Dendritic cell treated with granulocyte-macrophage colony-stimulating factor and Interleukin-4, amounts not matched to agents 40 ng/mL and 50 ng/mL, for 4 days (primary cell): Measurements from ENCODE around the gene CDKN1A.
"Not testable (repeated sequence)": the region's sequence is repeated elsewhere in the genome, so short reads cannot be mapped to it uniquely, and the experiment has no call there.

Source experiments
- H3K27ac Mint-ChIP-seq: one replicate; pipeline ENCODE4 v1.8.0; 2022; ENCODE audit warnings: mild to moderate bottlenecking, mixed read lengths
- H3K27me3 Mint-ChIP-seq: one replicate; pipeline ENCODE4 v1.8.0; 2022; ENCODE audit warnings: mild to moderate bottlenecking, mixed read lengths
- H3K36me3 Mint-ChIP-seq: one replicate; pipeline ENCODE4 v1.8.0; 2022; ENCODE audit warnings: low read depth, mixed read lengths
- H3K4me1 Mint-ChIP-seq: one replicate; pipeline ENCODE4 v1.8.0; 2022; ENCODE audit warnings: low read depth, mixed read lengths
- H3K4me3 Mint-ChIP-seq: one replicate; pipeline ENCODE4 v1.8.0; 2022; ENCODE audit warnings: mild to moderate bottlenecking, moderate library complexity, mixed read lengths
- H3K9me3 Mint-ChIP-seq: one replicate; pipeline ENCODE4 v1.8.0; 2022; ENCODE audit warnings: mixed read lengths
- intact Hi-C: fragments of 100-400 bp; cut with micrococcal nuclease; formaldehyde crosslinking; loops from one replicate; pipeline ENCODE4 v1.15.0; 2022

Gene CDKN1A

DNA sequence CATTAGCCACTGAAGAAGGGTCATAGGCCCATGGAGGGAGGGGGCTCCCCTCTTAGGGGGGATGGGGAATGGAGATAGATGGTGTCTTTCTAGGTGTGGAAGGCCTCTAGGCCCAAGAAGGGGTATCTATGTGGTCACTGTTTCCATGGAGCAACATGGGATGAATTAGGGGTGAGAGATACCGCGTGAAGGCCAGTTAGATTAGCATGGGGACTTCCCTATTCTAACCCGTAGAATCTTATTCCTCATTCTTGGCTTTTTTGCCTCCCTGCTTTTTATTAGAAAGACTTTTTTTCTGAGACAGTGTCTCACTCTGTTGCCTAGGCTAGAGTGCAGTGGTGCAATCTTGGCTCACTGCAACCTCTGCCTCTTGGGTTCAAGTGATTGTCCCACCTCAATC lies 22.3 kb downstream of the CDKN1A start:
- peak overlapping the region; percentile 47 for H3K27ac Mint-ChIP-seq

DNA sequence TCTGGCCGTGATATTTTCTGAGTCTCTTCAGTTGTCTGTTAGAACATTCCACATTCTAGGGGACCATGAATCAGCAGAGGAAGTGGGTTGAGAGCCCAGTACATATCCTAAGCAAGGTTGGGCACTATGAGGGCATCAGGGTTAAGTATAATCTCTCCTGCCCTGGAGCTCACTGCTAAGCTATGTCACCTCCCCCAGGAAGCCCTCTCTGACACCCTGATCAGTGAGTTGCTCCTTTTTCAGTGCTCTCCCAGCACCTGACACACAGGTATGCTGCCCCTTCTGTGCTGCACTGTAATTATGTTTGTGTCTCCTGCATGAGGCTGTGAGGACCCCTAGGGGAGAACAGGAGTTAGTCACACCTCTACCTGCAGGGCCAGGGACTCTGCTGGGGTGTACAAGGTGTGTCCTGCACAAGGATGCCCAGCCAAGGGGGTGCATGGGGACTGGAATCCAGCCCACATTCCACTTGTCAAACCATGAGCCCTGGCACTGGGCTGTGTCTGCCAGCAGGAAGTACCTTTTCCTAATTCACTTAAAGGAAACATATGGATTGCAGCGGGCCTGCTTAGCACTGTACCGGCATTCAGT lies 23.0 kb downstream of the CDKN1A start:
- H3K27ac Mint-ChIP-seq: peak overlapping the region; percentile 47
- H3K9me3 Mint-ChIP-seq: no peaks in the 10 kb centered on the region
- no peaks in the 10 kb centered on the region for H3K27me3 Mint-ChIP-seq
- no peaks in the 10 kb centered on the region for H3K36me3 Mint-ChIP-seq
- peak overlapping the region; percentile 41 for H3K4me3 Mint-ChIP-seq
- peaks cover 64% of the 10 kb centered on the region for H3K4me1 Mint-ChIP-seq
- intact Hi-C loops: no loop called here

More for the DNA sequence above, 22.3 kb downstream of the CDKN1A start:
- Mint-ChIP-seq H3K27me3 (no peaks in the 10 kb centered on the region), H3K9me3 (no peaks in the 10 kb centered on the region), H3K4me3 (peak overlapping the region; percentile 41), H3K36me3 (no peaks in the 10 kb centered on the region), H3K4me1 (peaks cover 68% of the 10 kb centered on the region)
- intact Hi-C loops: no loop called here

DNA sequence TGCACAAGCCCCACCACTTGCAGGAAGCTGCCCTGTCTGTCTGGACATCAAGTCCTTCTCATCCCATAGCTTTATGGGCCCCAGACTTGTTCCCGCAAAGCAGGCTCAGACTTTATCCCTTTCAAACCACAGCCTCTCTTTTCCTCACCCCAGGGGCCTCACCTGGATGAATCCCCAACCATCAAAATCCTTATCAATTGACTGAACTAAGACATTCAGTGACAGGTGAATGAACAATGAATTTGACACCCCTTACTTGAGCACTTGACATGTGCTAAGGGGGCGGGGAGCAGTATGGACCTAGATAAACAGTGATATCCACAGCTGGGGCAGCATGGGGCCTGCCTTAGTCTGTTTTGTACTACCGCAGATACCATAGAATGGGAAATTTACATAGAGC lies 24.1 kb downstream of the CDKN1A start:
- no peaks in the 10 kb centered on the region for H3K27me3 Mint-ChIP-seq
- peaks cover 52% of the 10 kb centered on the region for H3K4me1 Mint-ChIP-seq
- no peaks in the 10 kb centered on the region for H3K36me3 Mint-ChIP-seq
- no peak overlapping the region for H3K4me3 Mint-ChIP-seq
- H3K9me3 Mint-ChIP-seq: no peaks in the 10 kb centered on the region
- no peak overlapping the region for H3K27ac Mint-ChIP-seq
- intact Hi-C loops: no loop called here

DNA sequence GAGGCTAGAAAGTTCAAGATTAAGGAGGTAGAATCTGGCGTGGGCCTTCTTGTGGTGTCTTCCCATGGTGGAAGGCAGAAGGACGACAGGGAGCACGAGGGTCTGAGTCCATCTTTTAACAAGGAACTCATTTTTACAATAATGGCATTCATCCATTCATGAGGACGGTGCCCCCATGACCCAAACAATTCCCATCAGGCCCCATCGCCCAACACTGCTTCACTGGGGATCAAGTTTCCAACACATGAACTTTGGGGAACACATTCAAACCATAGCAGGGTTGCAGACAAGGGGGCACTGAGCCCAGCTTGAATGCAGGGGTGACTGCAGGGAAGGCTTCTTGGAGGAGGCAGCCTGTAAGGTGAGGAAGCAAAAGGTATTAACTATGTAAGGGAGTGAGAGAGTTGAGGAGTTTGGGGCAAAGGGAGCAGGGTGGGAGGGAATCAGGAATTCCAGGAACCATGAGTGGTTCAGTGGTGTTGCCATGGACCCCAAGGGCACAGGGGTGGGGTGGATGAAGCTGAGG lies 24.6 kb downstream of the CDKN1A start:
- no peak overlapping the region for H3K4me3 Mint-ChIP-seq

DNA sequence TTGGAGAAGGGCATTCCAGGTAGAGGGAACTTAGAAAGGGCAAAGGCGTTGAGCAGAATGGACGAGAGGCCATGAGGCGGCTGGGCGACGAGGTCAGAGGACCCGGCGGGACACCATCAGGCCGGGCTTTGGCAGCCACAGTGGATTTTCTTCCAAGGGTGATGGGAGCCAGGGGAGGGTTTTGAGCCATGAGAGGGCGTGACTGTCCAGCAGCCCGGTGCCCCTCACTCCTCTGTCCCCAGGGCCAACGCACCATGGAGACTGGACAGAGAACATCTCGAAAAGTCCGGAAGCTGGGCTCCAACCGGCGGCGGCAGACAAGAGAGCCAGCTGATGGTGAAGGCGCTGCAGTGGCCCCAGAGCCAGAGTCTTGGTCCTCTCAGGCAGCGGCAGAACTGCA lies 25.5 kb downstream of the CDKN1A start:
- Mint-ChIP-seq H3K27me3 (no peaks in the 10 kb centered on the region), H3K27ac (no peak overlapping the region), H3K4me1 (peaks cover 39% of the 10 kb centered on the region), H3K36me3 (no peaks in the 10 kb centered on the region), H3K9me3 (no peaks in the 10 kb centered on the region), H3K4me3 (no peak overlapping the region)
- intact Hi-C loops: no loop called here

More for the DNA sequence above, 24.6 kb downstream of the CDKN1A start:
- Mint-ChIP-seq H3K27ac (no peak overlapping the region), H3K27me3 (no peaks in the 10 kb centered on the region), H3K36me3 (no peaks in the 10 kb centered on the region), H3K4me1 (peaks cover 47% of the 10 kb centered on the region), H3K9me3 (no peaks in the 10 kb centered on the region)
- intact Hi-C loops: no loop called here

DNA sequence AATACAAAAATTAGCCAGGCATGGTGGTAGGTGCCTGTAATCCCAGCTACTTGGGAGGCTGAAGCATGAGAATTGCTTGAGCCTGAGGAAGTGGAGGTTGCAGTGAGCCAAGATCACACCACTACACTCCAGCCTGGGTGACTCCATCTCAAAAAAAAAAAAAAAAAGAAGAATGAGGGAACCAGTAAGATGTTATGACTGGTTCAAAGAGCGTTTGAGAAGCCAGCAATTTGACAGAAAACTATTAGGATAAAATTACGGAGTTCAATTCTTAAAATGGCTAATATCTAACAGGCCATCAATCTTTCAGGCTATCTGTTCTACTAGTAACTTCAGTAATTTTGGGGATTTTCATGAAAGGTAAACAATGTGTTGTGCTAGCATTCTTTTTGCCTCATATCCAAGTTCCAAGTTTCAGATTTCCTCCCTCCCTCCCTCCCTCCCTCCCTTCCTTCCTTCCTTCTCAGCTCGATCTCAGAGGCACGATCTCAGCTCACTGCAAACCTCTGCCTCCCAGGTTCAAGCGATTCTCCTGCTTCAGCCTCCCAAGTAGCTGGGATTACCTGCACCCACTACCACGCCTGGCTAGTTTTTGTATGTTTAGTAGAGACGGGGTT lies 26.6 kb downstream of the CDKN1A start:
- H3K27me3 Mint-ChIP-seq, H3K4me3 Mint-ChIP-seq, H3K9me3 Mint-ChIP-seq, intact Hi-C loops, H3K36me3 Mint-ChIP-seq, H3K27ac Mint-ChIP-seq: not testable (repeated sequence)
- H3K4me1 Mint-ChIP-seq: peaks cover 29% of the 10 kb centered on the region

DNA sequence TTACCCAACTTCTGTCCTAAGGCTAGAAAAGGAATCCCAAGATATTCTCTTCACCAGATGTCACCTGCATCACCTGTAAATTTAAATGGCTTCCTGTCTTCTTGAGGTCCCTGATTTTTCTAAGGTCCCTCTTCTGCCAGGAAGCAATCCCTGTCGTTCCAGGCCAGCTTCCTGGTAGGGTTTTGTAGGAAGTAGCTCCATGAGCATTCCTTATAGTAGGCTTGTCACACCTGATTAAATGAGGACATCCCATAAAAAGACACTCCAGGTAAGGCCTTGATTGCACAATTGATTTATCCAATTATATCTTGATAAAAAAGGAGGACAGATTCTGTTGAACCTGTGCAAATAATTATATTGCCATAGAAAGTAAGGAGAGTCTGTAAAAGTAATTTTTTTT lies 27.8 kb downstream of the CDKN1A start:
- no peak overlapping the region for H3K4me3 Mint-ChIP-seq
- no peaks in the 10 kb centered on the region for H3K36me3 Mint-ChIP-seq
- no peak overlapping the region for H3K27ac Mint-ChIP-seq
- H3K27me3 Mint-ChIP-seq: no peaks in the 10 kb centered on the region
- H3K9me3 Mint-ChIP-seq: no peaks in the 10 kb centered on the region
- H3K4me1 Mint-ChIP-seq: peaks cover 19% of the 10 kb centered on the region
- intact Hi-C loops: no loop called here

DNA sequence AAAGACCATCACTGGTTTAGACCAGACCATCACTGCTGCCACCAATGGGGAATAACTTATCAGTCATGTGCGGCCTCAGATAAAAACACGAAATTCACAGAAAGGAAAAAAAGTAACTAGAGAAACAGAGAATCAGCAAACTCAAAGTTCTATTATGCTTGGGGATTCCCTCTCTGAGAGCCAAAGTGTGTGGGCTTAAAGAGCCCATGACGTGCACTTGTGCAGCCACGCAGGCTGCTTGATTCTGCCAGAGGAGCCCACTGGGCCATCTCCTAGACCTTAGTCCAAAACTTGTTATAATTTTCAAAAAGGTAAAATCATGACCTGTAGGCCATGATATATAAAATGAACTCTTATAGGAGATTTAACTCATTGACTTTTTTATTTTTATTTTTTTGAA lies 34.3 kb downstream of the CDKN1A start:
- Mint-ChIP-seq H3K4me3 (no peak overlapping the region), H3K9me3 (no peaks in the 10 kb centered on the region), H3K27me3 (no peaks in the 10 kb centered on the region), H3K4me1 (no peaks in the 10 kb centered on the region), H3K36me3 (peaks cover under 1% of the 10 kb centered on the region), H3K27ac (no peak overlapping the region)
- intact Hi-C loops: no loop called here

DNA sequence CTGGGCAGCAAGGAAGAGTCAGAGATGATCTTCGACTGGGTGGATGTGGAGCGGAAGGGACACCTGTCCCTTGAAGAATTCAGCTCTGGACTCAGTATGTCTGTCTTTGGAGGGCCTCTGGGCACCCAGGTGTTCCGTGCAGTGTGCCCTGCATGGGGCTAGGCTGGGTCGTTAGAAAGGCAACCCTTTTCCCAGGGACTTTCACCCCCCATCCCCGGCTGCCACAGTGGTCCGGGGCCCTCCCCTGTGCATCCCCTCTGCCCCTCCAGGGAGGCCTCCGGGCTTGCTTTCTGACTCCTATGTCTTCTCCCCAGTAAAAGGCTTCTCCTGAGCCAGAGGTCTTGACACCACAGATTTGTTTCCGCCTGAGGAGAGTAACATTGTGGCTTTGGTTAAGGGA lies 35.3 kb downstream of the CDKN1A start:
- Mint-ChIP-seq H3K9me3 (no peaks in the 10 kb centered on the region), H3K27ac (no peak overlapping the region), H3K4me1 (no peaks in the 10 kb centered on the region), H3K4me3 (no peak overlapping the region), H3K27me3 (no peaks in the 10 kb centered on the region), H3K36me3 (peaks cover 5% of the 10 kb centered on the region)
- intact Hi-C loops: no loop called here

DNA sequence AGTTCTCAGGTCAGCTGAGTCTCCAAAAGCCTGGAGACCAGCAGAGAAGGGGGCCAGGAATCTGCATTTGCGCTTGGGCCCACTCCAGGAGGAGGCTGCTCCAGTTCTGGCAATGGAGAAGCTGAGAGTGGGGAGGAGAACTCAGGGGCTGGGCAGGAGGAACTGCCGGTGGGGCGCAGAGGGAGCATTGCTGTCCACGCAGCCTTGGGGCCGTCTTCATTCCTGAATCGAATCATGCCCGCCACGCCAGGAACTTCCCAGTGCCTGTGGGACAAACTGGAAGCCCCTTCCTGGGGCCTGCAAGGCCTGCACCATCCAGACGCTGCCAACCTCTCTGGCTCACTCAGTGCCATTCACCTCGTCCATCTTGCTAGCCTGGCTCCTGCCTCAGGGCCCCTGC lies 36.0 kb downstream of the CDKN1A start:
- Mint-ChIP-seq H3K27me3 (no peaks in the 10 kb centered on the region), H3K9me3 (no peaks in the 10 kb centered on the region), H3K4me1 (no peaks in the 10 kb centered on the region), H3K36me3 (peaks cover 5% of the 10 kb centered on the region), H3K4me3 (no peak overlapping the region), H3K27ac (no peak overlapping the region)
- intact Hi-C loops: no loop called here

DNA sequence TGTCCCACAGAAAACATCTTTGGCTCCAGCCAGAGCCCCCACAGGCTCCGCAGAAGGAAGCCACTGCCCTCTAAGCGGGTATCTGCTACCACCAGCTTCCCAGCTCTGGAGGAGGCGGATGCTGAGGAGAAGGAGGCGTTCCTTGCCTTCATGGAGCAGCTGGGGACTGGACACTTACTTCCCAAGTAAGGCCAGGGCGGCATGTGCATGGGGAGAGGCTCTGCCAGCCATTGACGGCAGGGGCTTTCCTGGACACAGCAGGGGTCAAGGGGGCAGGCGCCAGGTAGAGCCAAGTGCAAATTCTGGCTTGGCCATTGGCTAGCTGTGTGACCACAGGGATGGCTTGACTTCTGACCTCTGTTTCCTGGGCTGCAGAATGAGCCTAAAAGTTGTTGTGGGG lies 37.0 kb downstream of the CDKN1A start:
- Mint-ChIP-seq H3K27ac (no peak overlapping the region), H3K4me1 (peaks cover under 1% of the 10 kb centered on the region), H3K27me3 (no peaks in the 10 kb centered on the region), H3K9me3 (no peaks in the 10 kb centered on the region), H3K36me3 (peaks cover 5% of the 10 kb centered on the region), H3K4me3 (no peak overlapping the region)
- intact Hi-C loops: no loop called here

DNA sequence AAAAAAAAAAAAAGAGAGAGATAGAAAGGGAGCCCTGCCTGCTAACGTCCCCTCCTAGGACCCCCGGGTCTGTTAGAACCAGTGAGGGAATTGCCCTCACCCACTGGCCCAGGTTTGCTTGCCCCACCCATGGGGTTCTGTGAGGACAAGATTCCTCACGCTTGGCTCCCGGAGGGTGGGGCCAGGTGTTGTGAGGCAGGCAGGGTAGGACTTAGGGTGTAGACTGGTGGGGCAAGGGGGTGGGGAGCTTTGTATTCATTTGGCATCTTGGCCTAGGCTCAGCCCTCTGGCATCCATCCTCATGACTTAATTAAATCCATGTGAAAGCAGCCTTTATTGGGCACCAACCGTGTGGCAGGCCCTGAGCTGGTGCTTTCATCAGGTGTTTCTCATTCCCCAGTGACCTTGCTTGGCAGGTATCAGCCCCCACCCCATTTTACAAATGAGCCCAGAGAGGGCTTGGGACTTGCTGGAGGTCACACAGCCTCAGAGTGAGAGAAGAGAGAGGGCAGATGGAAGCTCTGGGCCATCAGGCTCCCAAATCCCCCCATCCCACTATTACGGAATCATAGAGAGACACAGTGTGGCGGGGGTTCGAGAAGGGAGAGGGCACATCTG lies 38.1 kb downstream of the CDKN1A start:
- intact Hi-C loops: no loop called here
- Mint-ChIP-seq H3K36me3 (peaks cover 5% of the 10 kb centered on the region), H3K4me1 (peaks cover 6% of the 10 kb centered on the region), H3K4me3 (no peak overlapping the region), H3K9me3 (no peaks in the 10 kb centered on the region), H3K27ac (no peak overlapping the region), H3K27me3 (no peaks in the 10 kb centered on the region)

DNA sequence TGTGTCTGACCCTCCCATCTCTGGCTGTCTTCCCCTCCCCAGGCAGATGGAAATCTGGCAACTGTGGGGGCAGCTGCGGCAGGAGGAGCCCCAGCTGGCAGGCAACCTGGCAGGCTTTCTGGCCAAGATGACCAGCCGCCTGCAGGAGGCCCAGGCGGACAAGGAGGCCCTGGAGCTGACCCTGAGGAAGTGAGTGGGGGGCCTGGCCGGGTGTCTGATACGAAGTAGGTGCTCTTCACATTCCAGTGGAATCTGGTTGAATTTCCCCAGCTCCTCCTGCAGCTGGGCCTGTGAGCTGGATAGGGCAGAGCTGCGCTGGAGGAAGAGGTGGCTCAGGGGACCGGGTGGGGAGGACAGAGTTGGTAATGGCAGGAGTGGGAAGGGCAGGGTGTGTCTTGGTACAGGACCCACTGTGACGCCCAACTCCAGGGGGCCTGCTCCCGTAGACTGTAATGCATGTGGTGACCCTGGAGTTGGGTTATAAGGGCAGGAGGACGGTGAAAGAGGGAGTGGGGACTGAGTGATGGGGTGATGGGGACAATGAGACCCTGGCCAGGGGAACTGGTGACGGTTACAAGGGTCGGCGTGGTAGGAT lies 38.8 kb downstream of the CDKN1A start:
- Mint-ChIP-seq H3K4me3 (no peak overlapping the region), H3K27ac (no peak overlapping the region)

DNA sequence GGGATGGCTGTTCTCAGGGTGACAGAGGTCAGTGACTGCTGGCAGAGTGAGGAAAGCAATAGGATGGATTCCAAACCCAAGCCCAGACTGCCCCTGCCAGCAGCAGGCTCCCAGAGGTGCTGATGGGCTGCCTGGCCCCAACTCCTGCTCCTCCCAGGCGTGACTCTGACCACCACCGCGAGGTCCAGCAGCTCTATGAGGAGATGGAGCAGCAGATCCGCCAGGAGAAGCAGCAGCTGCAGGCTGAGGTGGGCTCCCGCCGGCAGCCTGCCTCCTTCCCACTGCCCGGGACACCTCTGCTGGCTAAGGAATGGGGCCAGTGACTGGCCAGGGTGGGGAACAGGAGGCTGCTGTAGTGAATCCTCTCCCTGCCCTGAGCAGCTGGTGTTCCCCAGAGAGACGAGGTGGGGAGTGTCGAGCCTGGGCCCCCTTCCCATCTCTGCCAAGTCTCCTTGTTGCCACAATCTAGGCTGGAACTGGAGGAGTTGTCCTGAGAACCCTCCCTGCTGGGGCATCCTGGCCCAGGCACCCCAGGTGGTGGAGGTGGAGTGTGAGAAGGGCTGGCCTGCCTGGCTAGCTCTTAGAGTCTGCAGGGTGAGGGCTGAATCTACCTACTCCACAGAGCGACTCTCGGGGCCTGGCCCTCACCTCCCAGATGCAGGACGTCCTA lies 39.5 kb downstream of the CDKN1A start:
- Mint-ChIP-seq H3K4me3 (no peak overlapping the region), H3K4me1 (peaks cover 6% of the 10 kb centered on the region), H3K9me3 (no peaks in the 10 kb centered on the region), H3K36me3 (peaks cover 5% of the 10 kb centered on the region), H3K27me3 (no peaks in the 10 kb centered on the region), H3K27ac (no peak overlapping the region)
- intact Hi-C loops: no loop called here

More for the DNA sequence above, 38.8 kb downstream of the CDKN1A start:
- peaks cover 6% of the 10 kb centered on the region for H3K4me1 Mint-ChIP-seq
- intact Hi-C loops: no loop called here
- H3K9me3 Mint-ChIP-seq: no peaks in the 10 kb centered on the region
- no peaks in the 10 kb centered on the region for H3K27me3 Mint-ChIP-seq
- H3K36me3 Mint-ChIP-seq: peaks cover 5% of the 10 kb centered on the region
